K562 treated with DMSO at 1 percent for 48 hours (cell line): ENCODE results near the gene AMIGO2. TPM values are rescaled to one million over a fixed set of nuclear protein-coding genes. Genes with fewer than 3 reads are reported as not detected.

ENCODE experiments used
- total RNA-seq: library from RNA; unstranded; fragments of 300-600 nt; gene quantifications from 2 replicates; pipeline ENCODE4 v1.2.3, GENCODE V29; 2022; ENCODE audit warnings: low replicate concordance; ENCODE audit errors: extremely low read depth

AMIGO2 gene, protein sequence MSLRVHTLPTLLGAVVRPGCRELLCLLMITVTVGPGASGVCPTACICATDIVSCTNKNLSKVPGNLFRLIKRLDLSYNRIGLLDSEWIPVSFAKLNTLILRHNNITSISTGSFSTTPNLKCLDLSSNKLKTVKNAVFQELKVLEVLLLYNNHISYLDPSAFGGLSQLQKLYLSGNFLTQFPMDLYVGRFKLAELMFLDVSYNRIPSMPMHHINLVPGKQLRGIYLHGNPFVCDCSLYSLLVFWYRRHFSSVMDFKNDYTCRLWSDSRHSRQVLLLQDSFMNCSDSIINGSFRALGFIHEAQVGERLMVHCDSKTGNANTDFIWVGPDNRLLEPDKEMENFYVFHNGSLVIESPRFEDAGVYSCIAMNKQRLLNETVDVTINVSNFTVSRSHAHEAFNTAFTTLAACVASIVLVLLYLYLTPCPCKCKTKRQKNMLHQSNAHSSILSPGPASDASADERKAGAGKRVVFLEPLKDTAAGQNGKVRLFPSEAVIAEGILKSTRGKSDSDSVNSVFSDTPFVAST
- total RNA-seq = not detected in 2 replicates

DNA sequence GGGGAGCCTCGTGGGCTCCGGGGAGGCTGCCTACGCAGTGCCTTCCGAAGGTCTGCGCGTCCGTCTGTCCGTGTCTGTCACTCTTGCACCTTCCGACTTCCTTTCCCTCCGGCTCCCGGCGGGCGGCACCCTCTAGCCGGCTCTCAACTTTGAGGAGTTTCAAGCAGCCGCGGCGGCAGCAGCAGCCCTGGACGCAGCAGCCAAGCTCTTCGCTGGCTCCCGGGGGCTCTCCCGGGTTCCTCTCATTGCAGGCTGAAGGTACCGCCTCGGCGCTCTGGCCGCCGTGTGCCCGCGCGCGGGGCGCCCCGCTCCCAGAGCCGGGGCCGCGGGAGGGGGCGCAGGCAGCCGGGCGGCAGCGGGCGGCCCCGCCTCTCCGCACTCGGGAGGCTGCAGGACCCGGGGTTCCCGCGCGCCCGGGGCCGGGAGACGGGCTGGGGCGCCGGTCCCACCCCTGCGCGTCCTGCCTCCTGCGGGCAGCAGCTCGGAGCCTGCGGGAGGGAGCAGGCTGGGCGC, at the start of gene AMIGO2, which contains the start of gene PCED1B:
TSS of gene AMIGO2 (minus strand) at position 492 of the 513 bp plus-strand sequence. CDS start 957 bp downstream, outside the sequence.
TSS of gene PCED1B (plus strand) at position 154 of the 513 bp plus-strand sequence. CDS start 155,443 bp downstream, outside the sequence.

Other genes with a start within 250 kb of the AMIGO2 start
- gene PCED1B, start 338 bp downstream of the AMIGO2 start, total RNA-seq = not detected in 2 replicates